ENCODE data around the gene ALB. TPM values are rescaled to one million over a fixed set of nuclear protein-coding genes. Genes with fewer than 3 reads are reported as not detected.

The ALB gene
- total and polyA plus RNA-seq, 9 donors = 0.18 to 55.0 (median 3.4) TPM; not detected in 1

DNA sequence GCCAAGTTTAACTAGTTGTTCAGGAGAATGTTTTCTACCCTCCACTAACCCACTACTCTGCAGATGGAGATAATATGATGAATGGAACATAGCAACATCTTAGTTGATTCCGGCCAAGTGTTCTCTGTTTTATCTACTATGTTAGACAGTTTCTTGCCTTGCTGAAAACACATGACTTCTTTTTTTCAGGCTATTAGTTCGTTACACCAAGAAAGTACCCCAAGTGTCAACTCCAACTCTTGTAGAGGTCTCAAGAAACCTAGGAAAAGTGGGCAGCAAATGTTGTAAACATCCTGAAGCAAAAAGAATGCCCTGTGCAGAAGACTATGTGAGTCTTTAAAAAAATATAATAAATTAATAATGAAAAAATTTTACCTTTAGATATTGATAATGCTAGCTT is 13.3 kb downstream of the ALB start:
- H3K27ac ChIP-seq = no peak overlapping the region
- H3K9me3 ChIP-seq = no peaks in the 10 kb centered on the region
- intact Hi-C loops (cut with DNase I) = no loop called here
- no peak overlapping the region for H3K4me3 ChIP-seq
- no peaks in the 10 kb centered on the region for H3K27me3 ChIP-seq
- TF ChIP-seq POLR2A (IDR thresholded peaks at IDR 0.05) = no peak
- no peak for TF ChIP-seq EP300 (IDR thresholded peaks at IDR 0.05)
- TF ChIP-seq, protein P1, sequence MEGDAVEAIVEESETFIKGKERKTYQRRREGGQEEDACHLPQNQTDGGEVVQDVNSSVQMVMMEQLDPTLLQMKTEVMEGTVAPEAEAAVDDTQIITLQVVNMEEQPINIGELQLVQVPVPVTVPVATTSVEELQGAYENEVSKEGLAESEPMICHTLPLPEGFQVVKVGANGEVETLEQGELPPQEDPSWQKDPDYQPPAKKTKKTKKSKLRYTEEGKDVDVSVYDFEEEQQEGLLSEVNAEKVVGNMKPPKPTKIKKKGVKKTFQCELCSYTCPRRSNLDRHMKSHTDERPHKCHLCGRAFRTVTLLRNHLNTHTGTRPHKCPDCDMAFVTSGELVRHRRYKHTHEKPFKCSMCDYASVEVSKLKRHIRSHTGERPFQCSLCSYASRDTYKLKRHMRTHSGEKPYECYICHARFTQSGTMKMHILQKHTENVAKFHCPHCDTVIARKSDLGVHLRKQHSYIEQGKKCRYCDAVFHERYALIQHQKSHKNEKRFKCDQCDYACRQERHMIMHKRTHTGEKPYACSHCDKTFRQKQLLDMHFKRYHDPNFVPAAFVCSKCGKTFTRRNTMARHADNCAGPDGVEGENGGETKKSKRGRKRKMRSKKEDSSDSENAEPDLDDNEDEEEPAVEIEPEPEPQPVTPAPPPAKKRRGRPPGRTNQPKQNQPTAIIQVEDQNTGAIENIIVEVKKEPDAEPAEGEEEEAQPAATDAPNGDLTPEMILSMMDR (IDR thresholded peaks at IDR 0.05) = no peak
- H3K36me3 ChIP-seq = no peaks in the 10 kb centered on the region
- 84 to 86% (median 84%) methylated on average over 2 of the region's 2 CpGs for WGBS, 3 donors
- no peaks in the 10 kb centered on the region for H3K4me1 ChIP-seq (ENCODE audit: insufficient read depth)
- no peak for DNase-seq

DNA sequence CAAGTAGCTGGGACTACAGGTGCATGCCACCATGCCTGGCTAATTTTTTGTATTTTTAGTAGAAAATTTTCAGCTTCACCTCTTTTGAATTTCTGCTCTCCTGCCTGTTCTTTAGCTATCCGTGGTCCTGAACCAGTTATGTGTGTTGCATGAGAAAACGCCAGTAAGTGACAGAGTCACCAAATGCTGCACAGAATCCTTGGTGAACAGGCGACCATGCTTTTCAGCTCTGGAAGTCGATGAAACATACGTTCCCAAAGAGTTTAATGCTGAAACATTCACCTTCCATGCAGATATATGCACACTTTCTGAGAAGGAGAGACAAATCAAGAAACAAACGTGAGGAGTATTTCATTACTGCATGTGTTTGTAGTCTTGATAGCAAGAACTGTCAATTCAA is 13.9 kb downstream of the ALB start:
- Histone ChIP-seq H3K9me3 (no peaks in the 10 kb centered on the region), H3K4me3 (no peak overlapping the region), H3K27ac (no peak overlapping the region), H3K4me1 (ENCODE audit: insufficient read depth) (no peaks in the 10 kb centered on the region), H3K27me3 (no peaks in the 10 kb centered on the region), H3K36me3 (no peaks in the 10 kb centered on the region)
- TF ChIP-seq, protein P1 (IDR thresholded peaks at IDR 0.05) = no peak
- TF ChIP-seq POLR2A (IDR thresholded peaks at IDR 0.05) (no peak), EP300 (IDR thresholded peaks at IDR 0.05) (no peak)
- WGBS, 3 donors = 71 to 79% (median 72%) methylated on average over 6 of the region's 6 CpGs
- DNase-seq = no peak
- intact Hi-C loops (cut with DNase I) = no loop called here

DNA sequence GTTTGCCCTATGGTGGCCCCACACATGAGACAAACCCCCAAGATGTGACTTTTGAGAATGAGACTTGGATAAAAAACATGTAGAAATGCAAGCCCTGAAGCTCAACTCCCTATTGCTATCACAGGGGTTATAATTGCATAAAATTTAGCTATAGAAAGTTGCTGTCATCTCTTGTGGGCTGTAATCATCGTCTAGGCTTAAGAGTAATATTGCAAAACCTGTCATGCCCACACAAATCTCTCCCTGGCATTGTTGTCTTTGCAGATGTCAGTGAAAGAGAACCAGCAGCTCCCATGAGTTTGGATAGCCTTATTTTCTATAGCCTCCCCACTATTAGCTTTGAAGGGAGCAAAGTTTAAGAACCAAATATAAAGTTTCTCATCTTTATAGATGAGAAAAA is 14.6 kb downstream of the ALB start:
- no peaks in the 10 kb centered on the region for H3K36me3 ChIP-seq
- no peak for TF ChIP-seq POLR2A (IDR thresholded peaks at IDR 0.05)
- TF ChIP-seq, protein P1 (IDR thresholded peaks at IDR 0.05) = no peak
- TF ChIP-seq EP300 (IDR thresholded peaks at IDR 0.05) = no peak
- no peak overlapping the region for H3K4me3 ChIP-seq
- H3K27me3 ChIP-seq = no peaks in the 10 kb centered on the region
- no peak overlapping the region for H3K27ac ChIP-seq
- H3K4me1 ChIP-seq (ENCODE audit: insufficient read depth) = no peaks in the 10 kb centered on the region
- intact Hi-C loops (cut with DNase I) = no loop called here
- no peak for DNase-seq
- H3K9me3 ChIP-seq = no peaks in the 10 kb centered on the region
- WGBS, 3 donors = 69 to 78% (median 72%) methylated on average over 1 of the region's 1 CpG

DNA sequence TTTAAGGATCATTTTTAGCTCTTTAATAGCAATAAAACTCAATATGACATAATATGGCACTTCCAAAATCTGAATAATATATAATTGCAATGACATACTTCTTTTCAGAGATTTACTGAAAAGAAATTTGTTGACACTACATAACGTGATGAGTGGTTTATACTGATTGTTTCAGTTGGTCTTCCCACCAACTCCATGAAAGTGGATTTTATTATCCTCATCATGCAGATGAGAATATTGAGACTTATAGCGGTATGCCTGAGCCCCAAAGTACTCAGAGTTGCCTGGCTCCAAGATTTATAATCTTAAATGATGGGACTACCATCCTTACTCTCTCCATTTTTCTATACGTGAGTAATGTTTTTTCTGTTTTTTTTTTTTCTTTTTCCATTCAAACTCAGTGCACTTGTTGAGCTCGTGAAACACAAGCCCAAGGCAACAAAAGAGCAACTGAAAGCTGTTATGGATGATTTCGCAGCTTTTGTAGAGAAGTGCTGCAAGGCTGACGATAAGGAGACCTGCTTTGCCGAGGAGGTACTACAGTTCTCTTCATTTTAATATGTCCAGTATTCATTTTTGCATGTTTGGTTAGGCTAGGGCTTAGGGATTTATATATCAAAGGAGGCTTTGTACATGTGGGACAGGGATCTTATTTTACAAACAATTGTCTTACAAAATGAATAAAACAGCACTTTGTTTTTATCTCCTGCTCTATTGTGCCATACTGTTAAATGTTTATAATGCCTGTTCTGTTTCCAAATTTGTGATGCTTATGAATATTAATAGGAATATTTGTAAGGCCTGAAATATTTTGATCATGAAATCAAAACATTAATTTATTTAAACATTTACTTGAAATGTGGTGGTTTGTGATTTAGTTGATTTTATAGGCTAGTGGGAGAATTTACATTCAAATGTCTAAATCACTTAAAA is 15.3 kb downstream of the ALB start:
- Histone ChIP-seq H3K4me3 (no peak overlapping the region), H3K4me1 (ENCODE audit: insufficient read depth) (no peaks in the 10 kb centered on the region), H3K27me3 (no peaks in the 10 kb centered on the region), H3K27ac (no peak overlapping the region), H3K9me3 (no peaks in the 10 kb centered on the region), H3K36me3 (no peaks in the 10 kb centered on the region)
- TF ChIP-seq POLR2A (IDR thresholded peaks at IDR 0.05) = no peak
- no peak for TF ChIP-seq EP300 (IDR thresholded peaks at IDR 0.05)
- TF ChIP-seq, protein P1 (IDR thresholded peaks at IDR 0.05) = no peak
- DNase-seq = no peak
- 76 to 78% (median 77%) methylated on average over 7 of the region's 7 CpGs for WGBS, 3 donors
- intact Hi-C loops (cut with DNase I) = no loop called here
